Measurements from ENCODE around the gene COL4A2. TPM values are rescaled to one million over a fixed set of nuclear protein-coding genes. Genes with fewer than 3 reads are reported as not detected.

COL4A2 gene
- total RNA-seq, 1 experiment from 2014 or later, result 74.5 TPM

DNA sequence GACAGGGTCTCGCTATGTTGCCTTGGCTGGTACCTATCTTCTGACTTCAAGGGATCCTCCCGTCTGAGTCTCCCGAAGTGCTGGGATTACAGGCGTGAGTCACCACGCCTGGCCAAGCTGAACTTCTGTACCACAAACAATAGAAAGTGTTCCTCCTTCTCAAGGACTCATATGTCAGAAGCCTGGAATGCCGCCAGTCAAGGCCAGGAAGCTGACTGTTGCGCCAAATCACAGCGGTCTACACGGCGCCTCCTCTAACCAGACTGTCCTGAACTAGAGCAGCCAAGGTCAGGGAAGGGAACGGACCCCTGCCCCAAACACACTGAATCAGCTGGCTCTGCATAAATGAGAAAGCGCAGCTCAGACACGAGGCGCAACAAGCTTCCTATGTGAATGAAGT lies 239.8 kb downstream of the COL4A2 start:
- Histone ChIP-seq H3K9me2 (replicated peaks; ENCODE audit: low read length) (no peaks in the 10 kb centered on the region), H3K4me2 (ENCODE audit: low read length) (peak overlapping the region; percentile 74), H4K20me1 (ENCODE audit: low read length) (peaks cover 13% of the 10 kb centered on the region; the same call in 1 of the 2 replicates), H3K4me1 (ENCODE audit: insufficient read depth, low read length) (peaks cover 23% of the 10 kb centered on the region), H3K9me3 (ENCODE audit: low read length) (no peaks in the 10 kb centered on the region), H3K27ac (ENCODE audit: low read length) (peak overlapping the region; percentile 67), H3K36me3 (ENCODE audit: low read depth, low read length) (peaks cover 6% of the 10 kb centered on the region; the same call in 1 of the 2 replicates), H3K79me2 (ENCODE audit: low read length) (peaks cover 50% of the 10 kb centered on the region), H3K4me3 (ENCODE audit: low read length) (peak overlapping the region; percentile 39; the same call in 1 of the 2 replicates), H3F3A (ENCODE audit: low read length, unreplicated experiment) (no peaks in the 10 kb centered on the region), H3K9ac (ENCODE audit: low read length) (no peak overlapping the region), H2AFZ (ENCODE audit: low read length) (no peak overlapping the region), H3K27me3 (ENCODE audit: low read length) (no peaks in the 10 kb centered on the region)
- ATAC-seq, result peak; percentile 97
- ChIA-PET POLR2A (ENCODE audit: unreplicated experiment) (interaction anchor here (1.0 kb wide), 1 partner anchor 14 kb away, joined by 4 read pairs; the partner anchor contains the start of gene RAB20), CTCF (interaction anchor here (0.5 kb wide), 1 partner anchor 12 kb away, joined by 9 read pairs; no protein-coding TSS in a partner anchor)
- no peak for TF ChIP-seq EZH2phosphoT487 (IDR thresholded peaks at IDR 0.05; ENCODE audit: borderline replicate concordance, low read length)
- BruUV-seq (replicated peaks), result no TSS peak
- DNase-seq, result peak; percentile 94
- intact Hi-C loops (cut with micrococcal nuclease), result loop anchor here (1.0 to 5.0 kb wide), 3 partner anchors 14 to 90 kb away; partner anchors contain the start of gene RAB20

DNA sequence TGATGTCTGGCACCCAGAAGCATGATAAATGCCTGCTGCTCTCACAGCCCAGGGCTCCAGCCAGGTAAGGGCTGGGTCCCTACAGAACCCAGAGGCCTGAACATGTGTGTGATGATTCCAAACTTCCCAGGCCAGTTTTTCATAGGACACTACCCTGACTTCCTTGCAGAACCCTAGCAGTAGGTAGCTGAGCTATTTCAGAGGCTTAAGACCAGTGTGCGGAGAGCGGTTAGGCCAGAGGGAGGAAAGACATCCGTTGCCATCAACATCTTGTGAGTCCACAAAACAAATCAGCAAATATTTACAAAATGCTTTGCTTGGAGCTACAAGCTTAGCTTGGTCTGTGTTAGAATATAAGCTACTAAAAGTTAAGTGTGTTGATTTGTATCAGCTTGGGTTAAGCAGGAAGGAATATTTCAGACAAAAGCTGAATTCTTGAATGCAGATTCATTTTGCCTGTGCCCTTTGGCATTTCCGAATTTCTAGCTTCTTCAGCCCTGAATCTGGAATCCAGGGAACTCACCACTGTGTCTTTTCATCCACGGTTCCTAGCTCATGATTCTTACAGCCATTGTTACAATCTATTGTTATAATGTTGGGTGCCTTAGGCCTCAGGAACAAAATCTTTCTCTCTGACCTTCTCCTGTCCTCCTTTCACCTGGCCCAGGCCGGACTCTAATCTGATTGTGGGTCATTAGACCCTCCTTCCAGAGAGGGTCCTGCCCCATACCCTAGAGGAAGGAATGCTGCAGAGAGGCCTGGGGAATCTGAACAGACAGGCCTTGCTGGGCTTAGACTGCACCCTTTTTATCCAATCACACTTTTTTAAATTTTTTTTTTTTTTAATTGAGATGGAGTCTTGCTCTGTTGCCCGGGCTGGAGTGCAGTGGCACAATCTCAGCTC lies 242.1 kb downstream of the COL4A2 start:
- Histone ChIP-seq H3K27ac (ENCODE audit: low read length) (no peak overlapping the region), H3K27me3 (ENCODE audit: low read length) (no peaks in the 10 kb centered on the region), H3K36me3 (ENCODE audit: low read depth, low read length) (peaks cover 3% of the 10 kb centered on the region; the same call in 1 of the 2 replicates), H3K4me1 (ENCODE audit: insufficient read depth, low read length) (peaks cover 23% of the 10 kb centered on the region), H3K4me3 (ENCODE audit: low read length) (no peak overlapping the region), H4K20me1 (ENCODE audit: low read length) (peaks cover 13% of the 10 kb centered on the region; the same call in 1 of the 2 replicates), H3F3A (ENCODE audit: low read length, unreplicated experiment) (no peaks in the 10 kb centered on the region), H2AFZ (ENCODE audit: low read length) (no peak overlapping the region), H3K4me2 (ENCODE audit: low read length) (no peak overlapping the region), H3K9me3 (ENCODE audit: low read length) (no peaks in the 10 kb centered on the region), H3K79me2 (ENCODE audit: low read length) (peaks cover 61% of the 10 kb centered on the region), H3K9me2 (replicated peaks; ENCODE audit: low read length) (no peaks in the 10 kb centered on the region), H3K9ac (ENCODE audit: low read length) (no peak overlapping the region)
- ATAC-seq (no peak), DNase-seq (no peak)
- ChIA-PET CTCF (no interaction called here), POLR2A (ENCODE audit: unreplicated experiment) (no interaction called here)
- TF ChIP-seq EZH2phosphoT487 (IDR thresholded peaks at IDR 0.05; ENCODE audit: borderline replicate concordance, low read length), result no peak
- no peak for TF ChIP-seq EZH2 (IDR thresholded peaks at IDR 0.05; ENCODE audit: low read length, unreplicated experiment)
- TF ChIP-seq, protein P1, sequence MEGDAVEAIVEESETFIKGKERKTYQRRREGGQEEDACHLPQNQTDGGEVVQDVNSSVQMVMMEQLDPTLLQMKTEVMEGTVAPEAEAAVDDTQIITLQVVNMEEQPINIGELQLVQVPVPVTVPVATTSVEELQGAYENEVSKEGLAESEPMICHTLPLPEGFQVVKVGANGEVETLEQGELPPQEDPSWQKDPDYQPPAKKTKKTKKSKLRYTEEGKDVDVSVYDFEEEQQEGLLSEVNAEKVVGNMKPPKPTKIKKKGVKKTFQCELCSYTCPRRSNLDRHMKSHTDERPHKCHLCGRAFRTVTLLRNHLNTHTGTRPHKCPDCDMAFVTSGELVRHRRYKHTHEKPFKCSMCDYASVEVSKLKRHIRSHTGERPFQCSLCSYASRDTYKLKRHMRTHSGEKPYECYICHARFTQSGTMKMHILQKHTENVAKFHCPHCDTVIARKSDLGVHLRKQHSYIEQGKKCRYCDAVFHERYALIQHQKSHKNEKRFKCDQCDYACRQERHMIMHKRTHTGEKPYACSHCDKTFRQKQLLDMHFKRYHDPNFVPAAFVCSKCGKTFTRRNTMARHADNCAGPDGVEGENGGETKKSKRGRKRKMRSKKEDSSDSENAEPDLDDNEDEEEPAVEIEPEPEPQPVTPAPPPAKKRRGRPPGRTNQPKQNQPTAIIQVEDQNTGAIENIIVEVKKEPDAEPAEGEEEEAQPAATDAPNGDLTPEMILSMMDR (conservative IDR thresholded peaks at IDR 0.05; ENCODE audit: low read depth, low read length), result no peak
- BruUV-seq (replicated peaks), result no TSS peak
- intact Hi-C loops (cut with micrococcal nuclease), result loop anchor here (5.0 kb wide), 2 partner anchors 47 to 92 kb away; no protein-coding TSS in a partner anchor

DNA sequence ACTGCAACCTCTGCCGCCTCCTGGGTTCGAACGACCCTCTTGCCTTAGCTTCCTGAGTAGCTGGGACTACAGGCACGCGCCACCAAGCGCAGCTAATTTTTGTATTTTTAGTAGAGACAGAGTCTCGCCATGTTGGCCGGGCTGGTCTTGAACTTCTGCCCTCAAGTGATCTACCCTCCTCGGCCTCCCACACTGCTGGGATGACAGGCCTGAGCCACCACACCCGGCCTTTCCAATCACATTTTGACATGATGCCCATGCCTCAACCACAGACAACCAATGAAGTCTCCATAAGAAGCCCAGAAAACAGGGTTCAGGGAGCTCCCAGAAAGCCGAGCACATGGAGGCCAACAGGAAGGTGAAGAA lies 242.7 kb downstream of the COL4A2 start:
- ChIA-PET CTCF (no interaction called here), POLR2A (ENCODE audit: unreplicated experiment) (no interaction called here)
- TF ChIP-seq EZH2 (IDR thresholded peaks at IDR 0.05; ENCODE audit: low read length, unreplicated experiment) (no peak), EZH2phosphoT487 (IDR thresholded peaks at IDR 0.05; ENCODE audit: borderline replicate concordance, low read length) (no peak)
- TF ChIP-seq, protein P1 (conservative IDR thresholded peaks at IDR 0.05; ENCODE audit: low read depth, low read length), result no peak
- intact Hi-C loops (cut with micrococcal nuclease), result loop anchor here (5.0 kb wide), 2 partner anchors 47 to 92 kb away; no protein-coding TSS in a partner anchor
- Histone ChIP-seq H3K4me2 (ENCODE audit: low read length) (no peak overlapping the region), H3K79me2 (ENCODE audit: low read length) (peaks cover 62% of the 10 kb centered on the region), H3K27me3 (ENCODE audit: low read length) (no peaks in the 10 kb centered on the region), H3F3A (ENCODE audit: low read length, unreplicated experiment) (no peaks in the 10 kb centered on the region), H3K27ac (ENCODE audit: low read length) (no peak overlapping the region), H3K9ac (ENCODE audit: low read length) (no peak overlapping the region), H3K36me3 (ENCODE audit: low read depth, low read length) (no peaks in the 10 kb centered on the region), H3K9me2 (replicated peaks; ENCODE audit: low read length) (no peaks in the 10 kb centered on the region), H2AFZ (ENCODE audit: low read length) (no peak overlapping the region), H3K4me3 (ENCODE audit: low read length) (no peak overlapping the region), H3K9me3 (ENCODE audit: low read length) (no peaks in the 10 kb centered on the region), H4K20me1 (ENCODE audit: low read length) (peaks cover 13% of the 10 kb centered on the region; the same call in 1 of the 2 replicates), H3K4me1 (ENCODE audit: insufficient read depth, low read length) (peaks cover 23% of the 10 kb centered on the region)
- BruUV-seq (replicated peaks), result no TSS peak
- ATAC-seq (no peak), DNase-seq (no peak)
